Frontal cortex (tissue), 4 donors: ENCODE data around the gene TBC1D22A. TPM values are rescaled to one million over a fixed set of nuclear protein-coding genes. Genes with fewer than 3 reads are reported as not detected.

Source experiments
- DNase-seq, 2 donors: peaks; one replicate each; pipeline ENCODE4 v3.0.0; 2012; ENCODE audit warnings: low spot score in 2 of 2
- FAIRE-seq: peaks from 2 replicates; lab custom pipeline; 2012; peaks lifted over from hg19 to GRCh38; lab: Jason Lieb, UNC
- total RNA-seq: library from RNA; depleted of rRNA; stranded (reverse); fragments of >200 nt; gene quantifications from one replicate; pipeline ENCODE4 v1.2.3, GENCODE V29; 2014
- donor health status: control.
- donor health status: control.
- donor health status: control.

The TBC1D22A gene
- total RNA-seq, 1 donor from 2014 or later = 5.3 TPM

- no peak for FAIRE-seq
- DNase-seq = no peak
These were observed 380.9 kb downstream of the TBC1D22A start for GRCh38 chr22:47143249-47143938.

GRCh38 chr22:47144076-47144765, 381.8 kb downstream of the TBC1D22A start:
- DNase-seq (no peak), FAIRE-seq (no peak)

DNA sequence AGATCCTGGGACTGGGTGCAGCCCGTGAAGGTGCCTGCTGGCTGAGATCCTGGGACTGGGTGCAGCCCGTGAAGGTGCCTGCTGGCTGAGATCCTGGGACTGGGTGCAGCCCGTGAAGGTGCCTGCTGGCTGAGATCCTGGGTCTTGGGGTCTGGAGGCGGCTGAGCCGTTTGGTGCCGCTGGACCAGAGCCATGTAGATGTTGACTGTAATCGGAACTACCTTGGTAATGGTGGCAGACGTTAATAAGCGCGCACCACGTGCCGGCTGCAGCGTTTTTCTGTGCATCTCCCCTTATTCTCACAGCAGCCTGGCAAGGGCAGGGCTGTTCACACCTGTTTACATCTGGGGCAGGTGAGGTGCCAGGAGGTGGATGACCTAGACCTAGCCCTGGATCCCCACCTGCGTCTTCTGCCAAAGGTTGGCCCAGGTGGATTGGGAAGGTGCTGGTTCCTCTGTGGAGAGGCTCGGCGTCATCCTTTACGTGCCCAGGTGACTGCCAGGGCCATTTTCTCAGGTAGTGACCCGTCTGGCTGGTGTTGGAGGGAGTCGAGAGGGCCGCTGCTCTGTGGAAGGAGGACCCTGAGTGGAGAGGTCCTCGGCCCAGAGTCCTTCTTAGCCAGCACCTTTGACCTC, 382.5 kb downstream of the TBC1D22A start:
- no peak for FAIRE-seq
- no peak for DNase-seq

DNA sequence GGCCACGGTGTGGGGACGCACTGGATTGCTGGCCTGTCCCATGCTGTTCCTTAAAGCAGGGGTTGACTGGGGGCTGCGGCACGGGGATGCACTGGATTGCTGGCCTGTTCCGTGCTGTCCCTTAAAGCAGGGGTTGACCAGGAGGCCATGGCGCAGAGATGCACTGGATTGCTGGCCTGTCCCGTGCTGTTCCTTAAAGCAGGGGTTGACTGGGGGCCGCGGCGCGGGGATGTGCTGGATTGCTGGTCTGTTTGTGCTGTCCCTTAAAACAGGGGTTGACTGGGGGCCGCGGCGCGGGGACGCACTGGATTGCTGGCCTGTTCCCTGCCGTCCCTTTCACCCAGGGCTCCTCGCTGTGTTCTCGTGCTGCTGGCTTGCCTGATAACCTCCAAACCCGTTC, 383.4 kb downstream of the TBC1D22A start:
- DNase-seq (no peak), FAIRE-seq (no peak)

- DNase-seq = no peak
These were observed 383.9 kb downstream of the TBC1D22A start for GRCh38 chr22:47146391-47146790.

GRCh38 chr22:47146941-47147340, 384.5 kb downstream of the TBC1D22A start:
- FAIRE-seq = no peak
- no peak for DNase-seq

More at GRCh38 chr22:47146391-47146790, 383.9 kb downstream of the TBC1D22A start:
- FAIRE-seq = no peak

GRCh38 chr22:47147572-47147971, 385.1 kb downstream of the TBC1D22A start:
- DNase-seq (no peak), FAIRE-seq (no peak)

GRCh38 chr22:47148510-47148909, 386.1 kb downstream of the TBC1D22A start:
- no peak for FAIRE-seq
- DNase-seq = no peak

- FAIRE-seq = no peak
- DNase-seq = peak in 1 of 2 donors; percentile 51
These were observed 386.7 kb downstream of the TBC1D22A start for GRCh38 chr22:47148956-47149728.

- no peak for DNase-seq
- FAIRE-seq = no peak
These were observed 387.5 kb downstream of the TBC1D22A start for GRCh38 chr22:47149976-47150375.

GRCh38 chr22:47150426-47150825, 388.0 kb downstream of the TBC1D22A start:
- FAIRE-seq = no peak
- no peak for DNase-seq

DNA sequence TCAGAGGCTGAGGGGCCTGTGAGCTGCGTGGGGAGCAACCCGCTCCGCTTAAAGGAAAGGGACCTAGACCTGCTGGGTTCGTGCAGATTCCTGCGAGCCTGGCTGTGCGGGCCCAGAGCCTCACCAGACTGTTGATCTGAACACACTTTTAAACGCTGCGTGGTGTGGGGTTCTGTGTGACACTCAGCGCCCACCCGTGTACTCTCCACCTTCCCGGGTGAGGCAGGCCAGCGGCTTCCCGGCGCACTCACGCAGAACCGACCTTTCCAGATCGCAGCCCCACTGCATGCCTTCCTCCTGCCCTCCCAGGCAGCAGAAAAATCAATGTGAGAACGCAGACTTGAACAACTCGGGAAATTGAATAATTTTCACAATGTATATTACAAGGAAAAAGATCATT, 388.6 kb downstream of the TBC1D22A start:
- DNase-seq (no peak), FAIRE-seq (no peak)

DNA sequence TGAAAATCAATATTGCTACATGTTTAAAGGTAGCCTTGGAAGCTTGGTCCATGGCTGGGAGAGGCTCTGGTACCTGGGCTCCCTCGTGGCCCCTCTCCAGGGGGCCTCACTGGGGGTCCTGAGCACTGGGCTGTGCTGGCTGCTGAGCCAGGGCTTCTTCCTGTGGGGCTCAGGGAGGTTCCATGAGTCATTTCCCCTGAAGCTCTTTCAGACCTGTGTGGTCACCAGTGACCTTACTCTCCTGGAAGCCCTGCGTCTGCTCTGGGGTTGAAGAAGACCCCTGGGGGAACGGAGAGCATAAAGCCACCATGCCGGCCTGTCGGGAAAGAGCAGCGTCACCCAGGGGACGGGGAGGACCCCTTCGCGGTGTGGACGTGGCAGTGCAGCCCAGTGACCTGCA, 389.0 kb downstream of the TBC1D22A start:
- FAIRE-seq (no peak), DNase-seq (no peak)

DNA sequence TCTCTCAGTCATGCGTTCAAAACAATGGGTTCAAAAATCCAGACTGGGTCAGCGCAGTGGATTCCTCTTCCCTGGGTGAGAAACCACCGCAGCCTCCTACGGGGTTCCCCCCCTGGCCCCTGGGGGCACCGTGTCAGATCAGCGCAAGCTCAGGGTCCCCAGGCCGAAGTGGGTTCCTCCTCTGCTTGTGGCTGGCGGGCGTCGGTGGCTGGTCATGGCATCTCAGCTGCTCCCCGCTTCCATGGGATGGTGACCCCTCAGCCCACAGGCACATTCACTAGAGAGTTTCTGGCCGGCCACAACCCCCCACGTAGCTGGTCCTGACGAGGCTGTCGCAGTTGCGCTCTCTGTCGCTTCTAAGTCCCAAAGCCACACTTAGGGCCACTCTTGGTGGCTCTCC, 389.8 kb downstream of the TBC1D22A start:
- DNase-seq = no peak
- no peak for FAIRE-seq

- FAIRE-seq = no peak
- DNase-seq = no peak
These were observed 390.5 kb downstream of the TBC1D22A start for GRCh38 chr22:47152938-47153337.

DNA sequence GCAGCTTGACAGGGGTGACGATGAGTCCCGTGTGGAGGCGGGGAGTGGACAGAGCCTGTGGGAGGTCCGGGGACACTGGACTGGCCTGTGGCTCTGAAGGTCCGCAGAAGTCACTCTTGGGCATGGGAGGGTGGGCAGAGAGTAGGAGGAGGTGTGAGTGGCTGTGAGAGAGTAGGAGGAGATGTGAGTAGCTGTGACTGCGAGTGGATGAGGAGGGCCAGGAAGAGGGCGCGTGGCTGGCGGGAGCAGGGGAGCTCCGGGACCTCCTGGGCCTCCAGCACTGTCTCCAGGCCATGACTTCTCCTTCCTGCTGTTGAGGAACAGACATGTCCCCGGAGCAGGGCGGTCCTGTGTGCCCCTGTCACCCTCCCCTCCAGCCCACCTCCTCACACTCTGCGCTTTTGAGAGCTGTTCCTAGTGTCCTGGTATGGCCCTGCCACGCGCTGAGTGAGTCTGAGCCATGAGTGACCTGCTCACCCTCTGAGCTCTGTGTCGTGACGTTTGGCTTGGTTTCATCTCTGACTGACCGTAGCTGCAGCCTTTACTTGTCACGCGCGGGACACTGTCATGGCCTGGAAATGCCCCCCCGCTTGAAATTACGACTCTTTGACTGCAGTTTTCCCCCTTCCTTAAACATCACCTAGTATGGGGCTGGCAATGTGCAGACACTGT, 391.5 kb downstream of the TBC1D22A start:
- FAIRE-seq = no peak
- DNase-seq = no peak

GRCh38 chr22:47154621-47155081, 392.2 kb downstream of the TBC1D22A start:
- DNase-seq (peak; percentile 54 to 55), FAIRE-seq (no peak)

- FAIRE-seq (no peak), DNase-seq (no peak)
These were observed 392.9 kb downstream of the TBC1D22A start for GRCh38 chr22:47155131-47155885.

- FAIRE-seq = no peak
- no peak for DNase-seq
These were observed 393.5 kb downstream of the TBC1D22A start for GRCh38 chr22:47155912-47156311.
